ENCODE data around the gene ASAP3. TPM values are rescaled to one million over a fixed set of nuclear protein-coding genes. Genes with fewer than 3 reads are reported as not detected.
A peak's percentile ranks its signal among the peaks of the same experiment; 100 is the strongest.

ASAP3 gene
- total and polyA plus RNA-seq, 2 experiments from 2014 or later = 13.9 to 27.3 TPM

- peak overlapping the region; percentile 85 for H3K4me2 ChIP-seq (ENCODE audit: unreplicated experiment)
- no peaks in the 10 kb centered on the region for H3K79me2 ChIP-seq (ENCODE audit: insufficient read depth)
- H3K36me3 ChIP-seq (ENCODE audit: low read depth) = no peaks in the 10 kb centered on the region
- WGBS, 2 experiments (ENCODE audit: low coverage in 1 of 2, low lambda C conversion rate in 2 of 2, missing lambda C conversion rate in 2 of 2) = 8 to 9% methylated on average over 19 to 45 of the region's 46 CpGs
- H3K4me1 ChIP-seq (ENCODE audit: insufficient read depth) = peaks cover 21% of the 10 kb centered on the region
- peak; percentile 56 for DNase-seq
- peak overlapping the region; percentile 85 for H2AFZ ChIP-seq
- peak overlapping the region; percentile 73 for H3K9ac ChIP-seq
- H3K9me2 ChIP-seq (ENCODE audit: insufficient read depth) = no peaks in the 10 kb centered on the region
- in situ Hi-C loops (cut with MboI) = no loop called here
- H3F3A ChIP-seq (ENCODE audit: insufficient read depth) = peaks cover 24% of the 10 kb centered on the region
- H3K27ac ChIP-seq = peak overlapping the region; percentile 88
- no peaks in the 10 kb centered on the region for H4K20me1 ChIP-seq (ENCODE audit: insufficient read depth)
- peak overlapping the region; percentile 70 for H3K4me3 ChIP-seq
- no peaks in the 10 kb centered on the region for H3K9me3 ChIP-seq (ENCODE audit: low read depth)
- H3K27me3 ChIP-seq (replicated peaks; ENCODE audit: insufficient read depth) = no peaks in the 10 kb centered on the region
- TF ChIP-seq EZH2phosphoT487 (IDR thresholded peaks at IDR 0.05; ENCODE audit: insufficient read depth, low read depth) = no peak
- TF ChIP-seq EZH2 (IDR thresholded peaks at IDR 0.05; ENCODE audit: insufficient read depth, poor library complexity, severe bottlenecking) = no peak
Measured at GRCh38 chr1:23423415-23424292, 60.3 kb downstream of the ASAP3 start.

GRCh38 chr1:23422941-23423340 lies 61.0 kb downstream of the ASAP3 start:
- peak overlapping the region; percentile 88 for H3K27ac ChIP-seq
- H3K79me2 ChIP-seq (ENCODE audit: insufficient read depth) = no peaks in the 10 kb centered on the region
- no peaks in the 10 kb centered on the region for H3K36me3 ChIP-seq (ENCODE audit: low read depth)
- H3K27me3 ChIP-seq (replicated peaks; ENCODE audit: insufficient read depth) = no peaks in the 10 kb centered on the region
- H2AFZ ChIP-seq = peak overlapping the region; percentile 65
- no peaks in the 10 kb centered on the region for H4K20me1 ChIP-seq (ENCODE audit: insufficient read depth)
- DNase-seq = peak; percentile 38
- 39 to 46% methylated on average over 5 to 6 of the region's 6 CpGs for WGBS, 2 experiments (ENCODE audit: low coverage in 1 of 2, low lambda C conversion rate in 2 of 2, missing lambda C conversion rate in 2 of 2)
- H3K4me1 ChIP-seq (ENCODE audit: insufficient read depth) = peaks cover 21% of the 10 kb centered on the region
- H3K9me3 ChIP-seq (ENCODE audit: low read depth) = no peaks in the 10 kb centered on the region
- H3K9ac ChIP-seq = peak overlapping the region; percentile 73
- H3F3A ChIP-seq (ENCODE audit: insufficient read depth) = peaks cover 24% of the 10 kb centered on the region
- H3K9me2 ChIP-seq (ENCODE audit: insufficient read depth) = no peaks in the 10 kb centered on the region
- TF ChIP-seq EZH2phosphoT487 (IDR thresholded peaks at IDR 0.05; ENCODE audit: insufficient read depth, low read depth) = no peak
- TF ChIP-seq EZH2 (IDR thresholded peaks at IDR 0.05; ENCODE audit: insufficient read depth, poor library complexity, severe bottlenecking) = no peak
- H3K4me2 ChIP-seq (ENCODE audit: unreplicated experiment) = peak overlapping the region; percentile 66
- H3K4me3 ChIP-seq = 0 out of 2 replicates have a peak overlapping the region, but pooled peaks have one; percentile 38
- in situ Hi-C loops (cut with MboI) = no loop called here

GRCh38 chr1:23422241-23422877 lies 61.6 kb downstream of the ASAP3 start:
- Histone ChIP-seq H3K27ac (peak overlapping the region; percentile 88), H3K9ac (peak overlapping the region; percentile 73), H3K27me3 (replicated peaks; ENCODE audit: insufficient read depth) (no peaks in the 10 kb centered on the region), H3K4me1 (ENCODE audit: insufficient read depth) (peaks cover 21% of the 10 kb centered on the region), H2AFZ (peak overlapping the region; percentile 65), H3K9me2 (ENCODE audit: insufficient read depth) (no peaks in the 10 kb centered on the region), H3F3A (ENCODE audit: insufficient read depth) (peaks cover 24% of the 10 kb centered on the region), H3K36me3 (ENCODE audit: low read depth) (no peaks in the 10 kb centered on the region), H4K20me1 (ENCODE audit: insufficient read depth) (no peaks in the 10 kb centered on the region), H3K4me2 (ENCODE audit: unreplicated experiment) (peak overlapping the region; percentile 66), H3K4me3 (peak overlapping the region; percentile 38), H3K9me3 (ENCODE audit: low read depth) (no peaks in the 10 kb centered on the region), H3K79me2 (ENCODE audit: insufficient read depth) (no peaks in the 10 kb centered on the region)
- TF ChIP-seq EZH2phosphoT487 (IDR thresholded peaks at IDR 0.05; ENCODE audit: insufficient read depth, low read depth) (no peak), EZH2 (IDR thresholded peaks at IDR 0.05; ENCODE audit: insufficient read depth, poor library complexity, severe bottlenecking) (no peak)
- 3 to 4% methylated on average over 15 of the region's 15 CpGs for WGBS, 2 experiments (ENCODE audit: low coverage in 1 of 2, low lambda C conversion rate in 2 of 2, missing lambda C conversion rate in 2 of 2)
- in situ Hi-C loops (cut with MboI) = no loop called here
- DNase-seq = peak; percentile 88

- Histone ChIP-seq H3K27me3 (replicated peaks; ENCODE audit: insufficient read depth) (no peaks in the 10 kb centered on the region), H3K4me1 (ENCODE audit: insufficient read depth) (peaks cover 21% of the 10 kb centered on the region), H3K4me2 (ENCODE audit: unreplicated experiment) (peak overlapping the region; percentile 66), H2AFZ (peak overlapping the region; percentile 65), H3K9me2 (ENCODE audit: insufficient read depth) (no peaks in the 10 kb centered on the region), H3K27ac (peak overlapping the region; percentile 88), H3K36me3 (ENCODE audit: low read depth) (no peaks in the 10 kb centered on the region), H3F3A (ENCODE audit: insufficient read depth) (peaks cover 24% of the 10 kb centered on the region), H3K4me3 (peak overlapping the region; percentile 38), H4K20me1 (ENCODE audit: insufficient read depth) (no peaks in the 10 kb centered on the region), H3K9me3 (ENCODE audit: low read depth) (no peaks in the 10 kb centered on the region), H3K9ac (peak overlapping the region; percentile 73), H3K79me2 (ENCODE audit: insufficient read depth) (no peaks in the 10 kb centered on the region)
- TF ChIP-seq EZH2phosphoT487 (IDR thresholded peaks at IDR 0.05; ENCODE audit: insufficient read depth, low read depth) = no peak
- no peak for TF ChIP-seq EZH2 (IDR thresholded peaks at IDR 0.05; ENCODE audit: insufficient read depth, poor library complexity, severe bottlenecking)
- WGBS, 2 experiments (ENCODE audit: low coverage in 1 of 2, low lambda C conversion rate in 2 of 2, missing lambda C conversion rate in 2 of 2) = 7% methylated on average over 6 of the region's 6 CpGs
- peak; percentile 93 for DNase-seq
- in situ Hi-C loops (cut with MboI) = no loop called here
Measured at GRCh38 chr1:23421753-23422240, 62.2 kb downstream of the ASAP3 start.

All from GM23248 (cell line).